Skeletal muscle cell (primary cell): ENCODE results near the gene CXCL3.

Source experiments
- DNase-seq: peaks from one replicate; pipeline ENCODE4 v3.0.0-alpha.2; 2010; ENCODE audit warnings: low read depth
- H3K4me3 ChIP-seq: 2 replicates; pipeline ENCODE4 v1.5.1; 2011; ENCODE audit warnings: low read depth, mild to moderate bottlenecking, control low read depth, low read length, moderate library complexity

The CXCL3 gene

GRCh38 chr4:74056858-74057562 lies 18.5 kb upstream of the CXCL3 start:
- no peak overlapping the region for H3K4me3 ChIP-seq
- DNase-seq: peak; percentile 81

DNA sequence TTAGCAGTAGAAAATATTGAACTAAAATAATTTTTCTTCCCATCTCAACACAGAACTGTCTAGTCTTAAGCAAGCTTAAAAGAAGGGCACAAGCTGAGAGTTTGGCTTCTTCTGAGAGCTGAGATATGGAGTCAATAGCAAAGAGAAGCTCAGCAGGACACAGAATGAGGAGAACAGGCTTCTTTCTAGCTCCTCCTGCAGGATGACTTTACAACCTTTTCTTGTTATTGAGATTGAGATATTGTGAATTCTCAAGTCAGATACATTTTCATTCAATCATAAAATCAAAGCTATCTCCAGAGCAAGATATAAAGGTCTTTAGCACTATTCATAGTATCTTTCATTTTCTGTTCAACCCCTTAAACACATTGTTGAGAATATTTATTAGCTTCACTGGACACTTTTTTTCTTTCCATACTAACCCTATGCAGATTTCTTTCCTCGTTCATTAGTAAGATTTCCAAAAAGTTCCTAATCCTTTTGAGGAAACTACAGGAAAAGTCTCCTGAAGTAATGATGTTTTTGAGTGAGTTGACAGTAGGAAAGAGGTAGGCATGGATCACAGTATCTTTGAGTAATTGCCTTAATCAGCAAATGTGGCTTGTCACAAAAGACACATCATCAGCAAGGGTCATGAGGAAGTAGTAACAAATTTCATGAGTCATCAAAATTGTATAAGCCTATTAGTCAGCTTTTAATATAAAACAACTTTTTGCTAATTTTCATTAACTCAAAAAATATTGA lies 17.8 kb upstream of the CXCL3 start:
- no peak for DNase-seq
- H3K4me3 ChIP-seq: no peak overlapping the region

- no peak for DNase-seq
- no peak overlapping the region for H3K4me3 ChIP-seq
These were observed 17.0 kb upstream of the CXCL3 start for GRCh38 chr4:74055498-74055897.

DNA sequence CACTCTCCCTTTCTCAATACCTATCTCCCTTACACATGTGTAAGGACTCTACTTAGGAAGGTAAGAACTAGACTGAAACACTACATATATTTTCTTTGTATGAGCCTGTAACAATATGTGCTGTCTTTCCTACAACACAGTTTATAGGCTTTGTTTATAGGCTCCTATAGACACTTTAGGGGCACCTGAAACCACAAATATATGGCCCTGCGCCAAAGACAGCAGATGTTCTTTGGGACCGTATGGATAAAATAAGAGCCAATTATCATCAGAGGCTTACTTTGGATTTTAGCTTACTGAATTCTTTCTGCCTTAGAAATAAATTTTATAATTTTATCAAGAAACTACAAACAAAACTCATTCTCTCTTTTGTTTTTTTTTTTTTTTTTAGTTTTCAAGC lies 16.6 kb upstream of the CXCL3 start:
- no peak overlapping the region for H3K4me3 ChIP-seq
- no peak for DNase-seq

- no peak overlapping the region for H3K4me3 ChIP-seq
- DNase-seq: no peak
These were observed 16.1 kb upstream of the CXCL3 start for GRCh38 chr4:74054483-74055047.

DNA sequence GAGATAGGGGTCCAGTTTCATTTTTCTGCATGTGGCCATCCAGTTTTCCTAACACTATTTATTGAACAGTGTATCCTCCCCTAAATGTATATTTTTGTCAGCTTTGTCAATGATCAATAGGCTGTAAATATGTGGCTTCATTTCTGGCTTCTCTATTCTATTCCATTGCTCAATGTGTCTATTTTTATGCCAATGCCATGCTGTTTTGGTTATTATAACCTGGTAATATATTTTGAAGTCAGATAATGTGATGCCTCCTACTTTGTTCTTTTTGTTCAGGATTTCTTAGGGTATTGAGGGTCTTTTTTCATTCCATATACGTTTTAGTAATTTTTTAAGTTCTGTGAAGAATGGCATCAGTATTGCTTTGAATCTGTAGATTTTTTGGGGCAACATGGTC lies 8.7 kb upstream of the CXCL3 start:
- no peak for DNase-seq
- H3K4me3 ChIP-seq: no peak overlapping the region

GRCh38 chr4:74045772-74046171 lies 7.3 kb upstream of the CXCL3 start:
- H3K4me3 ChIP-seq: no peak overlapping the region
- DNase-seq: no peak

- no peak overlapping the region for H3K4me3 ChIP-seq
- DNase-seq: no peak
These were observed 6.8 kb upstream of the CXCL3 start for GRCh38 chr4:74045247-74045646.

DNA sequence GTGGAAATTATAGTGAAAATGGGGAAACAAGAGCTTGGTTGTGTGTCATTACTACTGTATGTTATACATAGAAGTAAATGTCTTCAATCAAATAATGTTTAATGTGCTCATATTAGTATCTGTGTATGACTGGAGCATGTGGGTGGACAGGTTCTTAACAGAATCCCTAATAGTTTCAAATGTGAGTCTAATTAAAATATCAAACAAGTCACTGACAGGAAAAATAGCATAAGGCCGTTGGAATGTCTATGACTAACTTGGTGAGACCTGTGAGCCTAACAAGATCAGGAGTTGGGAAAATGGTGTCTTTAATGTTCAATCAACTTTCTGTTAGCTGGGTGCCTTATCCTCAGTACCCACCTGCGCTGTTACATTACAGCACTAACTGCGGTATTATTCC lies 6.2 kb upstream of the CXCL3 start:
- DNase-seq: no peak
- no peak overlapping the region for H3K4me3 ChIP-seq

GRCh38 chr4:74042681-74043080 lies 4.2 kb upstream of the CXCL3 start:
- no peak for DNase-seq
- no peak overlapping the region for H3K4me3 ChIP-seq

GRCh38 chr4:74041418-74041817 lies 2.9 kb upstream of the CXCL3 start:
- H3K4me3 ChIP-seq: no peak overlapping the region
- DNase-seq: no peak

- DNase-seq: no peak
- peak overlapping the region; percentile 79 for H3K4me3 ChIP-seq
These were observed 850 bp upstream of the CXCL3 start for GRCh38 chr4:74039315-74039763.

DNA sequence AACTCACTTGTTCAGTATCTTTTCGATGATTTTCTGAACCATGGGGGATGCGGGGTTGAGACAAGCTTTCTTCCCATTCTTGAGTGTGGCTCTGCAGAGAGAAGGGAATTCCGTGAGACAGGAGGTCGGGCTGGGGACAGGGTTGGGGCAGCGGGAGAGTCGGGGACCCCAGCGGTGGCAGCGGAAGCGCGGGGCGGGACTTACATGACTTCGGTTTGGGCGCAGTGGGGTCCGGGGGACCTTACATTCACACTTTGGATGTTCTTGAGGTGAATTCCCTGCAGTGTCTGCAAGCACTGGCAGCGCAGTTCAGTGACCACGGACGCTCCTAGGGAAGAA lies 434 bp downstream of the CXCL3 start:
- H3K4me3 ChIP-seq: peak overlapping the region; percentile 79
- DNase-seq: no peak

DNA sequence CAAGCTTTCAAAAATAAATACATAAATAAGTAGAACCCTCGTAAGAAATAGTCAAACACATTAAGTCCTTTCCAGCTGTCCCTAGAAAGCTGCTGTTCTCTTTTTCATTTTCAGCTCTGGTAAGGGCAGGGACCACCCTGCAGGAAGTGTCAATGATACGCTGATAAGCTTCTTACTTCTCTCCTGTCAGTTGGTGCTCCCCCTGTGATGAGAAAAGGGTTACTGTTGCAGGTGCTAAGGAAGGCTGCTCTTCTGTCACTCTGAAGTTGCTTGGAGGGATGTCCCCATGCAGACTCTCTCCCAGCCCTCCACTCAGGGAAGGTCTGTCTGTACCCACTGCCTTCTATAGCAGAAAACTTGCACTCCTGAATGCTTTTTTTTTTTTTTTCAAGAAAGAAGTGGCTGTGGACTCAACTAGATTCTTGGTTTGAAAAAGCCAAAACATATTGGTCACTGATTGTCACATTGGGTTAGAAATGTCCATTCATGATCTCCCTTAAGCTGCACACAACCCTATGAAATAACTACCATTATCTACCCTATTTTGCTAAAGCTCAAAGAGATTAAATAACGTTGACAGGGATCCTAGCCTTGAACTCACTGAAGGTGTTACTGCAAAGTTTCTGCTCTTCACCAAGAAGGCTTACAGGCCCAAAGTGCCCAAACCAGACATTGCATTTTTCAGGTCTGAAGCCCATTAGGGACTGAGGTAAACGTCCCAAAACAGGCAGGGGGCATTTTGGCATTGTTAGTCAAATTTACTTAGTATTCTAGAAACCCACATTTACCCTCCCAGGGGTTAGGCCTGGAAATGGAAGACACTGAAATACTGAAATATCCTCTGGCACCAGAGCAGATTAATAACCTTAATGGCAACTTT lies 1.2 kb downstream of the CXCL3 start:
- peak overlapping the region; percentile 79 for H3K4me3 ChIP-seq
- no peak for DNase-seq

GRCh38 chr4:74033739-74034138 lies 4.8 kb downstream of the CXCL3 start:
- H3K4me3 ChIP-seq: no peak overlapping the region
- no peak for DNase-seq

- DNase-seq: no peak
- no peak overlapping the region for H3K4me3 ChIP-seq
These were observed 6.4 kb downstream of the CXCL3 start for GRCh38 chr4:74032064-74032463.

- H3K4me3 ChIP-seq: no peak overlapping the region
- DNase-seq: no peak
These were observed 6.9 kb downstream of the CXCL3 start for GRCh38 chr4:74031576-74031975.

DNA sequence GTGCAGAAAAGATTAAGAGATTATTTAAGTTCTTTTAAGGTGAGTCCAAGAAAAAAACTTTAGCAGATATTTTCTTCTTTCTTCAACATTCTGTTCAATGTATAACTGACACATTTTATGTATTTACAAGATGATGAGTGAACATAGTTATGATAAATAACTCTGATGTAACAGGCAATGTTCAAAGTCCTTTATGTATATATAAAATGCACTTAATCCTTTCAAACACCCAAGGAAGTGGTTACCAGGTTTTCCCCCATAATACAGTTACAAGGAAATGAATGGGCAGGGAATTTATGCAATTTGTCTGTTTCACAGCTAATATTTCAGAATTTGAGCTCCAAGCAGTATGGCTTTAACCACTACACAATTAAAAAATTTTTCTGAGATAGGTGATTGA lies 8.2 kb downstream of the CXCL3 start:
- no peak overlapping the region for H3K4me3 ChIP-seq
- no peak for DNase-seq

- DNase-seq: no peak
- no peak overlapping the region for H3K4me3 ChIP-seq
These were observed 10.0 kb downstream of the CXCL3 start for GRCh38 chr4:74028504-74028903.

DNA sequence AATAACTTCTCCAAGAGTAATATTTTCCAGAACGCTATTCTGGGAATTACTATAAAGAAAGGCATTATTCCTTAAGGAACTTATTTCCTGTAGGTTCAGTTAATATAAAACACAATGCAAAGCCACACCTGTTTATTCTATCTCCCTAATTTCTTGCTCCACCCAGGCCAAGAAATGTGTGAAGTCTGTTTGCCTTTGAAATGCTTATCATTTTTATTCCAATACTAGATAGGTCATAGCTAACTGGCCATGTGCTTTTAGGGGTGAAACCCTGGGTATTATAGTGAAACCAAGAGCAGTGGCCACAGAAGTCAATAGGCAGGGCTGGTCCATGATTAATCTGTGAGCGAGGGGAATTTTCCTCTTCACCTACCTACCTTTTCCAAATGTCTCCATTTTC lies 14.8 kb downstream of the CXCL3 start:
- no peak for DNase-seq

More for the DNA sequence above, 14.8 kb downstream of the CXCL3 start:
- no peak overlapping the region for H3K4me3 ChIP-seq
